Stimulated activated CD8-positive, alpha-beta memory T cell treated with anti-CD3 and anti-CD28 coated beads, Interleukin-4, amount 100 ng/mL, for 4 hours (primary cell): ENCODE results near the gene LMF1.

Experiments used
- DNase-seq, 2 donors: peaks; one replicate each; pipeline ENCODE4 v3.0.0-alpha.2; 2020; ENCODE audit warnings: low read depth in 2 of 2, low spot score in 1 of 2

The LMF1 gene

GRCh38 chr16:914440-914839, 56.3 kb downstream of the LMF1 start:
- no peak for DNase-seq

GRCh38 chr16:913817-914439, 56.9 kb downstream of the LMF1 start:
- no peak for DNase-seq

- DNase-seq = no peak
These were observed 57.8 kb downstream of the LMF1 start for GRCh38 chr16:912684-913613.

GRCh38 chr16:912322-912683, 58.5 kb downstream of the LMF1 start:
- DNase-seq = no peak

GRCh38 chr16:911604-912321, 59.0 kb downstream of the LMF1 start:
- DNase-seq = no peak

GRCh38 chr16:911101-911500, 59.7 kb downstream of the LMF1 start:
- DNase-seq = no peak

GRCh38 chr16:910181-910580, 60.6 kb downstream of the LMF1 start:
- no peak for DNase-seq

GRCh38 chr16:909281-910000, 61.3 kb downstream of the LMF1 start:
- no peak for DNase-seq

GRCh38 chr16:908526-909155, 62.1 kb downstream of the LMF1 start:
- no peak for DNase-seq

GRCh38 chr16:907842-908241, 62.9 kb downstream of the LMF1 start:
- no peak for DNase-seq

- DNase-seq = no peak
These were observed 63.4 kb downstream of the LMF1 start for GRCh38 chr16:907361-907760.

- DNase-seq = no peak
These were observed 64.5 kb downstream of the LMF1 start for GRCh38 chr16:906296-906695.

- no peak for DNase-seq
These were observed 68.8 kb downstream of the LMF1 start for GRCh38 chr16:901715-902601.

- DNase-seq = no peak
These were observed 69.6 kb downstream of the LMF1 start for GRCh38 chr16:901149-901548.

GRCh38 chr16:900211-900610, 70.6 kb downstream of the LMF1 start:
- DNase-seq = no peak

- no peak for DNase-seq
These were observed 71.1 kb downstream of the LMF1 start for GRCh38 chr16:899683-900060.

- no peak for DNase-seq
These were observed 71.8 kb downstream of the LMF1 start for GRCh38 chr16:898761-899682.

GRCh38 chr16:898216-898615, 72.6 kb downstream of the LMF1 start:
- no peak for DNase-seq

GRCh38 chr16:897701-898100, 73.1 kb downstream of the LMF1 start:
- DNase-seq = no peak
